Measurements from ENCODE around the gene ZCWPW1. TPM values are rescaled to one million over a fixed set of nuclear protein-coding genes. Genes with fewer than 3 reads are reported as not detected.

ZCWPW1 gene
- total and polyA plus RNA-seq, 2 of the 8 experiments (the other 6 are each of a cell fraction or from before 2014, with no cell fraction given): 0.51 to 1.4 TPM

GRCh38 chr7:100434297-100435144 lies 6.0 kb upstream of the ZCWPW1 start:
- WGBS, 2 experiments (ENCODE audit: extremely low coverage in 1 of 2, insufficient coverage in 1 of 2, insufficient read length in 1 of 2, insufficient replicate concordance in 2 of 2, low coverage in 1 of 2, low lambda C conversion rate in 2 of 2, missing lambda C conversion rate in 1 of 2): 83% methylated on average over 22 of the region's 22 CpGs; no CpG with 5 or more reads in 1 of the 2 experiments
- DNase-seq (ENCODE audit: low read depth in 1 of 2, low spot score in 2 of 2) (no peak), FAIRE-seq (no peak)
- Histone ChIP-seq H2AK5ac (ENCODE audit: low read depth, low read length) (no peak overlapping the region), H4K20me1 (replicated peaks in 1 of 2; ENCODE audit: control insufficient read depth in 1 of 2, insufficient read depth in 2 of 2, low read length in 2 of 2) (peaks cover 8% of the 10 kb centered on the region in 2 experiments), H2BK12ac (ENCODE audit: low read depth, low read length) (0 out of 2 replicates have a peak overlapping the region, but pooled peaks have one; percentile 17), H3K9me3 (ENCODE audit: insufficient read depth in 2 of 2, low read depth in 1 of 2, low read length in 1 of 2) (no peaks in the 10 kb centered on the region), H3K23ac (ENCODE audit: insufficient read length) (no peak overlapping the region), H2BK15ac (ENCODE audit: low read length) (no peak overlapping the region), H3K9ac (replicated peaks in 1 of 4; ENCODE audit: extremely low read depth in 1 of 4, low read depth in 3 of 4, low read length in 3 of 4) (0 out of 7 replicates have a peak overlapping the region, but pooled peaks of 1 of the 4 experiments have one; percentile 1), H2BK20ac (ENCODE audit: low read length) (no peak overlapping the region), H3K79me2 (ENCODE audit: control insufficient read depth in 1 of 2, insufficient read depth in 2 of 2, low read length in 2 of 2) (peaks cover 0 to 49% of the 10 kb centered on the region in 2 experiments; a peak in 3 of 4 replicates), H3K4ac (replicated peaks; ENCODE audit: insufficient read length, low read depth, low read length) (no peak overlapping the region), H3K27ac (ENCODE audit: low read depth, low read length) (no peak overlapping the region; the same call in 1 of the 2 replicates), H4K8ac (ENCODE audit: extremely low read depth, insufficient read depth, low read length) (no peak overlapping the region), H4K5ac (ENCODE audit: insufficient read length, low read depth, low read length) (no peak overlapping the region), H3K27me3 (replicated peaks in 1 of 4; ENCODE audit: control insufficient read depth in 3 of 4, extremely low read depth in 1 of 4, insufficient read depth in 3 of 4, low read length in 3 of 4) (no peaks in the 10 kb centered on the region), H3K4me1 (replicated peaks in 1 of 4; ENCODE audit: control insufficient read depth in 3 of 4, insufficient read depth in 4 of 4, low read length in 3 of 4) (peaks cover 4 to 17% (median 10%) of the 10 kb centered on the region in 4 experiments), H3K14ac (ENCODE audit: insufficient read length) (no peak overlapping the region), H3K4me2 (ENCODE audit: insufficient read depth in 1 of 2, low read depth in 2 of 2, low read length in 2 of 2) (peak overlapping the region; percentile 76 to 97), H3K4me3 (ENCODE audit: extremely low read depth in 1 of 4, insufficient read depth in 2 of 4, low read depth in 3 of 4, low read length in 4 of 4) (peak overlapping the region; percentile 68 to 86 (median 83)), H2AFZ (ENCODE audit: low read length) (no peak overlapping the region), H3K23me2 (ENCODE audit: low read depth, low read length) (peaks cover 4% of the 10 kb centered on the region; the same call in 1 of the 2 replicates), H3K18ac (ENCODE audit: extremely low read depth, low read length) (no peak overlapping the region), H3K79me1 (ENCODE audit: low read depth, low read length) (peaks cover 2% of the 10 kb centered on the region), H2BK5ac (ENCODE audit: low read depth, low read length) (no peak overlapping the region), H2BK120ac (replicated peaks; ENCODE audit: low read depth, low read length) (no peak overlapping the region), H3K56ac (replicated peaks; ENCODE audit: insufficient read length, low read depth, low read length) (no peak overlapping the region), H3K36me3 (ENCODE audit: control insufficient read depth in 2 of 4, insufficient read depth in 4 of 4, low read length in 3 of 4) (peaks cover 2 to 44% (median 18%) of the 10 kb centered on the region in 4 experiments; a peak in 6 of 8 replicates), H4K91ac (replicated peaks; ENCODE audit: insufficient read length, low read length) (no peak overlapping the region)
- CTCF ChIA-PET (ENCODE audit: partially characterized antibody): interaction anchor here (0.8 to 2.7 kb wide), 6 partner anchors 10 to 35 kb away, joined by 3 to 9 read pairs (median 4); no protein-coding TSS in a partner anchor
- POLR2A ChIA-PET (ENCODE audit: partially characterized antibody): interaction anchor here (0.6 to 5.2 kb wide), 10 partner anchors 10 to 1045 kb away, joined by 3 to 55 read pairs (median 3); partner anchors contain the start of gene FBXO24
- TF ChIP-seq CTBP2 (IDR thresholded peaks at IDR 0.05; ENCODE audit: borderline replicate concordance, insufficient read depth, insufficient read length, low read length) (no peak), PHF8 (conservative IDR thresholded peaks at IDR 0.05; ENCODE audit: low read depth, low read length) (no peak), SIX5 (IDR thresholded peaks at IDR 0.05; ENCODE audit: low read depth, low read length) (no peak), GTF2F1 (IDR thresholded peaks at IDR 0.05; ENCODE audit: borderline replicate concordance, low read depth, low read length) (no peak), JUN (IDR thresholded peaks at IDR 0.05; ENCODE audit: low read depth, low read length) (no peak), RBBP5 (IDR thresholded peaks at IDR 0.05; ENCODE audit: borderline replicate concordance, low read depth, low read length) (no peak)
